Measurements from ENCODE around the gene EVPL.

- TF ChIP-seq CTCF (IDR thresholded peaks at IDR 0.05) (no peak), POLR2A (IDR thresholded peaks at IDR 0.05) (no peak)
Observed at GRCh38 chr17:75995385-75995925, 31.7 kb downstream of the EVPL start.

Data from right lobe of liver (tissue), 4 donors.